ENCODE measurements around the gene WDR82. TPM values are rescaled to one million over a fixed set of nuclear protein-coding genes. Genes with fewer than 3 reads are reported as not detected.

WDR82 gene
- total and polyA plus RNA-seq, 10 of the 15 experiments (the other 5 are each of a cell fraction or from before 2014, with no cell fraction given), result 10.1 to 82.4 (median 48.7) TPM

DNA sequence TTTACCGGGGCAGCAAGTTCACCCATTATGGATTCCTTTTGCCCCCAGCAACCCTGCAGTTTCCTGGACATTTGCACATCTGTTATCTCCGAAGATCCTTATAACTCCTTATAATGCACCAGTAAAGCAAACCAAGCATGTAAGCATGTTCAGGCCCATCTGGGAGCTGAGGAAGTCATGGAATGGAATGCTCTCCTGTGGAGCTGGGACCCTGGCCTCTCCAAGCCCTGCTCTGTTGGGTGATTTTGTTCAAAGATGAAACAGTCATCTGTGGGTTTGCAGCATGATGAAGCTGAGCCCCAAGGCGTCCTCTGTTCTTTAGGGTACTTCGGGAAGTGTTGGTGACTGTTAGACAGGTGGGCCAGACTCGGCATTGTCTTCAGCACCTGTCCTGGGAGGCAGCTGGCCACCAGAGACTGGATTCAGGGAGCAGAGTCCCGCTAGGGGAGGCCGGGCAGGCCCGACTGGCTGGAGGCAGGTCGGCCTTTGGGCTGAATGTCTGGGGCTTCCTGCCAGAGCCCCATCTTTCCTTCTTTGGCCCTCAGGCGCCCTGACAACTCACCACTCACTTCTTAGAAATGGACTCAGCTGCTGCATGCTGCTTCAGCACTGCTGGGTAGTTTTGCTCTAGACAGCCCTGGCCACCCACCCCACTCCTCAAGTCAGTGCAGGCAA is 41.6 kb upstream of the WDR82 start:
- ATAC-seq, result no peak
- DNase-seq (ENCODE audit: low read depth, low spot score), result no peak
- no peak overlapping the region for H3K4me2 ChIP-seq (ENCODE audit: control insufficient read depth, insufficient read depth)
- in situ Hi-C loops (cut with MboI), result no loop called here
- no peaks in the 10 kb centered on the region for H3K9me3 ChIP-seq (replicated peaks; ENCODE audit: control insufficient read depth, insufficient read depth, low read length)
- no peak for FAIRE-seq
- H3K36me3 ChIP-seq (ENCODE audit: control insufficient read depth in 2 of 2, insufficient read depth in 2 of 2, low read length in 1 of 2), result no peaks in the 10 kb centered on the region
- no peaks in the 10 kb centered on the region for H4K20me1 ChIP-seq (ENCODE audit: control insufficient read depth, insufficient read depth)
- no peak overlapping the region for H2AFZ ChIP-seq (ENCODE audit: control insufficient read depth, low read depth, low read length)
- intact Hi-C loops (cut with micrococcal nuclease; ENCODE audit: unreplicated experiment), result no loop called here
- no peaks in the 10 kb centered on the region for H3K27me3 ChIP-seq (replicated peaks in 1 of 2; ENCODE audit: control insufficient read depth in 2 of 2, insufficient read depth in 2 of 2, low read length in 1 of 2)
- ChIA-PET RAD21 (ENCODE audit: unreplicated experiment) (interaction anchor here (1.8 kb wide), 1 partner anchor 19 kb away, joined by 5 read pairs; no protein-coding TSS in a partner anchor), CTCF (interaction anchor here (1.1 to 1.6 kb wide), 3 partner anchors 19 to 36 kb away, joined by 3 to 7 read pairs (median 4); no protein-coding TSS in a partner anchor), SMC1A (ENCODE audit: uncharacterized antibody, unreplicated experiment) (interaction anchor here (1.2 kb wide), 1 partner anchor 19 kb away, joined by 4 read pairs; no protein-coding TSS in a partner anchor), POLR2A (interaction anchor here (0.7 kb wide), 2 partner anchors 20 to 44 kb away, joined by 3 to 5 read pairs; no protein-coding TSS in a partner anchor)
- no peak for TF ChIP-seq SMAD1 (IDR thresholded peaks at IDR 0.05; ENCODE audit: low read depth, partially characterized antibody)
- TF ChIP-seq WRNIP1 (IDR thresholded peaks at IDR 0.05; ENCODE audit: borderline replicate concordance, low read depth, low read length), result no peak
- TF ChIP-seq, protein P1, sequence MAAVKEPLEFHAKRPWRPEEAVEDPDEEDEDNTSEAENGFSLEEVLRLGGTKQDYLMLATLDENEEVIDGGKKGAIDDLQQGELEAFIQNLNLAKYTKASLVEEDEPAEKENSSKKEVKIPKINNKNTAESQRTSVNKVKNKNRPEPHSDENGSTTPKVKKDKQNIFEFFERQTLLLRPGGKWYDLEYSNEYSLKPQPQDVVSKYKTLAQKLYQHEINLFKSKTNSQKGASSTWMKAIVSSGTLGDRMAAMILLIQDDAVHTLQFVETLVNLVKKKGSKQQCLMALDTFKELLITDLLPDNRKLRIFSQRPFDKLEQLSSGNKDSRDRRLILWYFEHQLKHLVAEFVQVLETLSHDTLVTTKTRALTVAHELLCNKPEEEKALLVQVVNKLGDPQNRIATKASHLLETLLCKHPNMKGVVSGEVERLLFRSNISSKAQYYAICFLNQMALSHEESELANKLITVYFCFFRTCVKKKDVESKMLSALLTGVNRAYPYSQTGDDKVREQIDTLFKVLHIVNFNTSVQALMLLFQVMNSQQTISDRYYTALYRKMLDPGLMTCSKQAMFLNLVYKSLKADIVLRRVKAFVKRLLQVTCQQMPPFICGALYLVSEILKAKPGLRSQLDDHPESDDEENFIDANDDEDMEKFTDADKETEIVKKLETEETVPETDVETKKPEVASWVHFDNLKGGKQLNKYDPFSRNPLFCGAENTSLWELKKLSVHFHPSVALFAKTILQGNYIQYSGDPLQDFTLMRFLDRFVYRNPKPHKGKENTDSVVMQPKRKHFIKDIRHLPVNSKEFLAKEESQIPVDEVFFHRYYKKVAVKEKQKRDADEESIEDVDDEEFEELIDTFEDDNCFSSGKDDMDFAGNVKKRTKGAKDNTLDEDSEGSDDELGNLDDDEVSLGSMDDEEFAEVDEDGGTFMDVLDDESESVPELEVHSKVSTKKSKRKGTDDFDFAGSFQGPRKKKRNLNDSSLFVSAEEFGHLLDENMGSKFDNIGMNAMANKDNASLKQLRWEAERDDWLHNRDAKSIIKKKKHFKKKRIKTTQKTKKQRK (IDR thresholded peaks at IDR 0.05; ENCODE audit: low read depth, low read length), result no peak
- no peak for TF ChIP-seq SIX5 (IDR thresholded peaks at IDR 0.05; ENCODE audit: low read depth, low read length, severe bottlenecking)
- TF ChIP-seq RB1 (IDR thresholded peaks at IDR 0.05; ENCODE audit: borderline replicate concordance), result no peak
- 68% methylated on average over 9 of the region's 10 CpGs for WGBS (ENCODE audit: insufficient coverage, insufficient replicate concordance, low lambda C conversion rate, missing lambda C conversion rate)
- no peak overlapping the region for H3K9ac ChIP-seq (ENCODE audit: control insufficient read depth, insufficient read depth, low read length)
- H3K27ac ChIP-seq (ENCODE audit: control insufficient read depth, insufficient read depth), result no peak overlapping the region
- no peaks in the 10 kb centered on the region for H3K79me2 ChIP-seq (ENCODE audit: control insufficient read depth, insufficient read depth, low read length)
- H3K4me3 ChIP-seq, result no peak overlapping the region
- peaks cover 9% of the 10 kb centered on the region for H3K4me1 ChIP-seq (ENCODE audit: control insufficient read depth, insufficient read depth, low read length)
- no TSS peak for BruUV-seq (replicated peaks)
